Stimulated activated CD8-positive, alpha-beta memory T cell treated with anti-CD3 and anti-CD28 coated beads, Interleukin-15, amount 100 ng/mL, for 1 hour (primary cell): Measurements from ENCODE around the gene PGA3.
"Not testable (repeated sequence)": the region's sequence is repeated elsewhere in the genome, so short reads cannot be mapped to it uniquely, and the experiment has no call there.

ENCODE experiments used
- DNase-seq: peaks from one replicate; pipeline ENCODE4 v3.0.0-alpha.2; 2020; ENCODE audit warnings: low read depth

The PGA3 gene

GRCh38 chr11:61202950-61203746 is at the start of gene PGA3:
TSS of gene PGA3 (plus strand) at chr11:61203515. CDS start at chr11:61203565, 50 bp downstream.
- not testable (repeated sequence) for DNase-seq

- DNase-seq = no peak
Observed at GRCh38 chr11:61153593-61154095, 49.7 kb upstream of the PGA3 start.

GRCh38 chr11:61154528-61154927 is 48.8 kb upstream of the PGA3 start:
- DNase-seq = no peak

- DNase-seq = no peak
Observed at GRCh38 chr11:61155312-61155711, 48.0 kb upstream of the PGA3 start.

- DNase-seq = no peak
Observed at GRCh38 chr11:61155741-61156140, 47.6 kb upstream of the PGA3 start.

- DNase-seq = no peak
Observed at GRCh38 chr11:61157743-61158142, 45.6 kb upstream of the PGA3 start.

GRCh38 chr11:61158691-61159381 is 44.5 kb upstream of the PGA3 start:
- no peak for DNase-seq

- DNase-seq = no peak
Observed at GRCh38 chr11:61160487-61161189, 42.7 kb upstream of the PGA3 start.

GRCh38 chr11:61161190-61162091 is 41.9 kb upstream of the PGA3 start, which contains the start of gene VPS37C:
TSS of gene VPS37C (minus strand) at chr11:61161426. CDS start at chr11:61138829, 22,597 bp downstream.
- DNase-seq = peak; percentile 89

- DNase-seq = no peak
Observed at GRCh38 chr11:61162092-61162941, 41.0 kb upstream of the PGA3 start.

- no peak for DNase-seq
Observed at GRCh38 chr11:61163021-61163420, 40.3 kb upstream of the PGA3 start.

- no peak for DNase-seq
Observed at GRCh38 chr11:61163714-61164605, 39.4 kb upstream of the PGA3 start.

GRCh38 chr11:61164606-61165424 is 38.5 kb upstream of the PGA3 start:
- DNase-seq = no peak

GRCh38 chr11:61165785-61166184 is 37.5 kb upstream of the PGA3 start:
- DNase-seq = not testable (repeated sequence)

GRCh38 chr11:61166331-61166730 is 37.0 kb upstream of the PGA3 start:
- not testable (repeated sequence) for DNase-seq

- no peak for DNase-seq
Observed at GRCh38 chr11:61168042-61168688, 35.1 kb upstream of the PGA3 start.

- no peak for DNase-seq
Observed at GRCh38 chr11:61168800-61169199, 34.5 kb upstream of the PGA3 start.

GRCh38 chr11:61170566-61170965 is 32.7 kb upstream of the PGA3 start:
- DNase-seq = no peak
